KBM-7 (cell line): ENCODE data around the gene NR3C2.

ENCODE experiments used
- DNase-seq: peaks from one replicate; pipeline ENCODE4 v3.0.0-alpha.2; 2015
- in situ Hi-C: fragments of 300-500 bp; cut with MboI; formaldehyde crosslinking; loops from 2 replicates; pipeline ENCODE4 v1.14.3; 2020; ENCODE audit warnings: low sequenced_read_pairs, low pct_unique_long_range_greater_than_20kb, mixed read lengths

NR3C2 gene

GRCh38 chr4:148054275-148054674 lies 387.9 kb downstream of the NR3C2 start:
- in situ Hi-C loops: no loop called here
- peak; percentile 45 for DNase-seq

GRCh38 chr4:148053298-148054003 lies 388.8 kb downstream of the NR3C2 start:
- DNase-seq: no peak
- in situ Hi-C loops: no loop called here

GRCh38 chr4:148052448-148052847 lies 389.8 kb downstream of the NR3C2 start:
- DNase-seq: no peak
- in situ Hi-C loops: no loop called here

GRCh38 chr4:148051403-148051802 lies 390.8 kb downstream of the NR3C2 start:
- in situ Hi-C loops: no loop called here
- DNase-seq: no peak

GRCh38 chr4:148048598-148048997 lies 393.6 kb downstream of the NR3C2 start:
- in situ Hi-C loops: no loop called here
- no peak for DNase-seq

- in situ Hi-C loops: no loop called here
- no peak for DNase-seq
Measured at GRCh38 chr4:148044912-148045352, 397.3 kb downstream of the NR3C2 start.

- DNase-seq: no peak
- in situ Hi-C loops: no loop called here
Measured at GRCh38 chr4:148044089-148044911, 397.9 kb downstream of the NR3C2 start.

- DNase-seq: no peak
- in situ Hi-C loops: no loop called here
Measured at GRCh38 chr4:148041606-148042329, 400.4 kb downstream of the NR3C2 start.

- in situ Hi-C loops: no loop called here
- DNase-seq: no peak
Measured at GRCh38 chr4:148034813-148035212, 407.4 kb downstream of the NR3C2 start.

- DNase-seq: no peak
- in situ Hi-C loops: no loop called here
Measured at GRCh38 chr4:148030193-148030873, 411.9 kb downstream of the NR3C2 start.

GRCh38 chr4:148029781-148030180 lies 412.4 kb downstream of the NR3C2 start:
- DNase-seq: no peak
- in situ Hi-C loops: no loop called here
